ENCODE measurements around the gene WWOX.

- TF ChIP-seq CTCF (IDR thresholded peaks at IDR 0.05; ENCODE audit: insufficient read depth, low read depth, low read length) (no peak), EZH2 (IDR thresholded peaks at IDR 0.05; ENCODE audit: insufficient read depth, low read length) (no peak)
Measured at GRCh38 chr16:79089735-79090284, 990.4 kb downstream of the WWOX start.
